Measurements from ENCODE around the gene ABCA1. TPM values are rescaled to one million over a fixed set of nuclear protein-coding genes. Genes with fewer than 3 reads are reported as not detected.
"Not testable (repeated sequence)": the region's sequence is repeated elsewhere in the genome, so short reads cannot be mapped to it uniquely, and the experiment has no call there.

The ABCA1 gene
- total RNA-seq, 4 donors from 2014 or later = 4.2 to 43.7 (median 21.7) TPM

DNA sequence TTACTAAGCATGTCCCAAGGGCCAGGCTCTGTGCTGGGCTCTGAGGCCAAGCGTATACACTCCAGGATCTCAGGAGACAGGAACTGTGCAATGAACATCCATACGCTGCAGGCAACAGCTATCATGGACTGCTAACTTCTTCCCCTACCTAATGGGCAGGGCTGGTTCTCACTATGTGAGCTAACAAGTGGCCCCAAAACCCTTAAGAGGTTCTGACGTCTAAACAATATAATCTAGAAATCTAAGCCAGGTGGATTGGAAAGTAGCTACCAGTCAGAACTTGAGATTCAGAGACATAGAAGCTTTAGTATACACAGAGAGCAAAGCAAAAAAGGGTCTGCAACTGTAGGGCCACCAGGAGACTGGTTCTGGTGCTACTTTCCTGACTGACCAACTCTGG, 27.6 kb downstream of the ABCA1 start:
- H3K4me1 ChIP-seq = no peaks in the 10 kb centered on the region
- no peaks in the 10 kb centered on the region for H3K27me3 ChIP-seq
- no peaks in the 10 kb centered on the region for H3K9me3 ChIP-seq
- TF ChIP-seq CTCF (IDR thresholded peaks at IDR 0.05) (no peak), POLR2A (IDR thresholded peaks at IDR 0.05) (no peak)
- H3K36me3 ChIP-seq = peaks cover 0 to 6% (median 0%) of the 10 kb centered on the region in 3 donors
- no peak overlapping the region for H3K4me3 ChIP-seq
- H3K27ac ChIP-seq = no peak overlapping the region
- no peak for DNase-seq

- Histone ChIP-seq H3K27me3 (no peaks in the 10 kb centered on the region), H3K36me3 (peaks cover 0 to 6% (median 0%) of the 10 kb centered on the region in 3 donors), H3K4me1 (no peaks in the 10 kb centered on the region), H3K27ac (no peak overlapping the region), H3K4me3 (no peak overlapping the region), H3K9me3 (no peaks in the 10 kb centered on the region)
- no peak for TF ChIP-seq CTCF (IDR thresholded peaks at IDR 0.05)
- no peak for TF ChIP-seq POLR2A (IDR thresholded peaks at IDR 0.05)
- no peak for DNase-seq
Observed at GRCh38 chr9:104899759-104900247, 28.2 kb downstream of the ABCA1 start.

GRCh38 chr9:104898376-104898775, 29.6 kb downstream of the ABCA1 start:
- H3K4me1 ChIP-seq, H3K27me3 ChIP-seq, DNase-seq, H3K9me3 ChIP-seq, H3K27ac ChIP-seq, H3K4me3 ChIP-seq, H3K36me3 ChIP-seq: not testable (repeated sequence)

DNA sequence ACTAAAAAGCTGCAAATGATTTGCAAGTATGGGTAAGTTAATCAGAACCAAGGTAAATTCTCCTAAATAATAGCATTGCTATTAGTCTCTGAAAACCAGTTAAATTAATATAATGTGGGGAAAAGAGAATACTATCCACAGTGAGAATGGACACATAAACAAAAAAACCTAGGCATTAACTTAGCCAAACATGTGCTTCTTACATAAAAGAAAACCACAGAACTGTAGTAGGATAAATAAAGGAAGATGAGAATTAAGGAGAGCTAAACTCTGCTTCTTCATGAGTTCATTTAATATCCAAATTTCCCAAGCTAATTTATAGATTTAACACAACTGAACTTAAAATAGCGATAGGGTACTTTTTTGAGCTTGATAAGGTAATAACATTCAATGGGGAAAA, 31.8 kb downstream of the ABCA1 start:
- H3K9me3 ChIP-seq = no peaks in the 10 kb centered on the region
- no peak for DNase-seq
- peaks cover 0 to 6% (median 0%) of the 10 kb centered on the region in 3 donors for H3K36me3 ChIP-seq
- no peak overlapping the region for H3K4me3 ChIP-seq
- no peaks in the 10 kb centered on the region for H3K27me3 ChIP-seq
- H3K4me1 ChIP-seq = no peaks in the 10 kb centered on the region
- TF ChIP-seq CTCF (IDR thresholded peaks at IDR 0.05) (no peak), POLR2A (IDR thresholded peaks at IDR 0.05) (no peak)
- no peak overlapping the region for H3K27ac ChIP-seq

DNA sequence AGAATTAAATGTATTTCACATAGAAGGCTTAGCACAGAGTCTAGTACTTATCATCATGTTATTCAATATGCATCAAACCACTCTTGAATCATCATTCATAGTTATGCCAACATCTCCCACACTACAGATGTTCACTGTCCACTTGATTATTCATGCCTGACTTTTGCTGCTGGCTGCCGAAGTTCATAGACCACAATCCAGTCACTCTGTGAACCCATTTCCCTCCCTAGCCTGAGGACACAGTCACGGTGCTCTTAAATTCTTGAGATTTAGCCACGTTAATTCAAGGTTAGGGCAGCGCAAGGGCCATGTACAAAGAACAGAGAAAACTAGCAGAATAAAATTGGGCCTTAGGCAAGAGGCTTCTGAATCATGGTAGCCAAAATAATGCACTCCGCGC, 32.4 kb downstream of the ABCA1 start:
- no peak for DNase-seq
- H3K36me3 ChIP-seq = peaks cover 0 to 6% (median 0%) of the 10 kb centered on the region in 3 donors
- H3K27me3 ChIP-seq = no peaks in the 10 kb centered on the region
- no peak overlapping the region for H3K27ac ChIP-seq
- no peak for TF ChIP-seq CTCF (IDR thresholded peaks at IDR 0.05)
- no peaks in the 10 kb centered on the region for H3K4me1 ChIP-seq
- H3K9me3 ChIP-seq = no peaks in the 10 kb centered on the region
- H3K4me3 ChIP-seq = no peak overlapping the region

DNA sequence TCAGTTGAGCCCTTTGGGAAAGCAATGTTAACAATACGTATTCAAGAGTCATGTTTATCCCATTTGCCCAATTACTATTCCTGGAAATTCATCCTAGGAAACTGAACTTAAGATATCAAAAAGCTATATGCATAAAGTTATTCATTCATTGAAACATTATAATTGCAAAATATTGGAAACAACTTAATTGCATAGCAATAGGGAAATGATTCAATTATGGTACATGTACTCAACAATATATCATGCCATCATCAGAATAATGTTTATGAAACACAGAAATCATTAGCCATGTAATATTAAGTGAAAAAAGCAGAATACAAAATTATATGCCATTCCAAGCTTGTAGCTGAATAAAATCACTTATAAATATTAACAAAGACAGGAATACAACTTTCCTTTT, 35.3 kb downstream of the ABCA1 start:
- Histone ChIP-seq H3K4me1 (no peaks in the 10 kb centered on the region), H3K36me3 (peaks cover 0 to 3% (median 0%) of the 10 kb centered on the region in 3 donors), H3K27ac (no peak overlapping the region), H3K27me3 (no peaks in the 10 kb centered on the region), H3K9me3 (no peaks in the 10 kb centered on the region), H3K4me3 (no peak overlapping the region)
- TF ChIP-seq CTCF (IDR thresholded peaks at IDR 0.05) (no peak), POLR2A (IDR thresholded peaks at IDR 0.05) (no peak)
- no peak for DNase-seq

Data from Peyer's patch (tissue), 4 donors.